ENCODE measurements around the gene JAZF1.
"Not testable (repeated sequence)": the region's sequence is repeated elsewhere in the genome, so short reads cannot be mapped to it uniquely, and the experiment has no call there.

The JAZF1 gene

GRCh38 chr7:27939893-27940292, 240.7 kb downstream of the JAZF1 start:
- no peak for ATAC-seq (ENCODE audit: low read depth)
- H3K9me3 Mint-ChIP-seq: no peaks in the 10 kb centered on the region
- H3K27me3 Mint-ChIP-seq: no peaks in the 10 kb centered on the region
- H3K4me3 Mint-ChIP-seq: no peak overlapping the region
- peaks cover 27% of the 10 kb centered on the region for H3K36me3 Mint-ChIP-seq
- H3K27ac Mint-ChIP-seq: no peak overlapping the region
- no peak for DNase-seq (ENCODE audit: low spot score in 2 of 2)
- peaks cover 5% of the 10 kb centered on the region for H3K4me1 Mint-ChIP-seq

DNA sequence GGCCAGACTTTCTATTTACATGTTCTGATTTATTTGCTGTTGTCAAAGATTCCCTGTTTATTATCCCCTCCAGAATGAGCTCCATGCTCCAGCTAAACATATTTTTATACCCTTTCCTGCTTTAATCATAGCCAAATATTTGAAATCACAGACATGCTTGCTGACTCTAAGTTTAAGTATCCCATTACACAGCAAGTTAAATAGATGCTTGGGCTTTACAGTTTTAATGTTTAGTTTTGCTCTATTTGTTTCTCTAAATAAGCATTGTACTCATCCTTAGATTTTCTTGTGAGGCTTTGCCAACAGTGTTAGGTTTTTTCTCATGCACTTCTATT, 243.9 kb downstream of the JAZF1 start:
- ATAC-seq (ENCODE audit: low read depth): no peak
- DNase-seq (ENCODE audit: low spot score in 2 of 2): no peak
- no peak overlapping the region for H3K4me3 Mint-ChIP-seq
- no peaks in the 10 kb centered on the region for H3K9me3 Mint-ChIP-seq
- no peaks in the 10 kb centered on the region for H3K27me3 Mint-ChIP-seq
- peaks cover 19% of the 10 kb centered on the region for H3K36me3 Mint-ChIP-seq
- H3K4me1 Mint-ChIP-seq: peaks cover 8% of the 10 kb centered on the region
- H3K27ac Mint-ChIP-seq: peak overlapping the region; percentile 35

- no peak for ATAC-seq (ENCODE audit: low read depth)
These were observed 244.4 kb downstream of the JAZF1 start for GRCh38 chr7:27936047-27936767.

GRCh38 chr7:27933671-27934565, 246.7 kb downstream of the JAZF1 start:
- H3K36me3 Mint-ChIP-seq: peaks cover 5% of the 10 kb centered on the region
- no peaks in the 10 kb centered on the region for H3K27me3 Mint-ChIP-seq
- DNase-seq (ENCODE audit: low spot score in 2 of 2): no peak
- no peak overlapping the region for H3K4me3 Mint-ChIP-seq
- no peak overlapping the region for H3K27ac Mint-ChIP-seq
- H3K9me3 Mint-ChIP-seq: no peaks in the 10 kb centered on the region
- peaks cover 3% of the 10 kb centered on the region for H3K4me1 Mint-ChIP-seq
- no peak for ATAC-seq (ENCODE audit: low read depth)

More at GRCh38 chr7:27936047-27936767, 244.4 kb downstream of the JAZF1 start:
- Mint-ChIP-seq H3K4me3 (no peak overlapping the region), H3K27ac (no peak overlapping the region), H3K27me3 (no peaks in the 10 kb centered on the region), H3K4me1 (peaks cover 6% of the 10 kb centered on the region), H3K36me3 (peaks cover 15% of the 10 kb centered on the region), H3K9me3 (no peaks in the 10 kb centered on the region)
- DNase-seq (ENCODE audit: low spot score in 2 of 2): no peak

DNA sequence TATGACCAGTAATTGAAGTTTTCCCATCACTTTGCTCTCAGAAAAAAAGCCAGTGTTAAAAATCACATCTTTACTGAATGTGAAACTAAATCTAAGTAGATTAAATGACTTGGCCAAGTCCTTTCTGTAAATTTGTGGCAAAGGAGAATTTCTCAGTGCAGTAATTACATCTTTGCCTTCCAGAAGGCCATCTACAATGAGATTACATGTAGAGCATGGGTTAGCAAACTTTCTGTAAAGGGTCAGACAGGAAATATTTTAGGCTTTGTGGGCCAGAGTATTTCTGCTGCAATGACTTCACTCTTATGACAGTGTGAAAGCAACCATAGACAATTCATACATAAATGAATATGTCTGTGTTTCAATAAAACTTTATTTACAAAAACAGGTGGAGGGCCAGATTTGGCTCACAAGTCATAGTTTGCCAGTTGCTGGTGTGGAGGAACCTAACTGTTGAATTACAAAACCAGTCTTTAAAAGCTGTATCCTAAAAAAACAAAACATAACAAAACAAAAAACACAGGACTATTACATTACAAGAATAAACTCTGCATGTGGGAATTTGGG, 249.6 kb downstream of the JAZF1 start:
- DNase-seq (ENCODE audit: low spot score in 2 of 2): no peak
- Mint-ChIP-seq H3K27ac (no peak overlapping the region), H3K27me3 (no peaks in the 10 kb centered on the region), H3K36me3 (peaks cover 5% of the 10 kb centered on the region), H3K9me3 (no peaks in the 10 kb centered on the region), H3K4me1 (peaks cover 8% of the 10 kb centered on the region), H3K4me3 (no peak overlapping the region)
- ATAC-seq (ENCODE audit: low read depth): no peak

GRCh38 chr7:27929127-27929526, 251.5 kb downstream of the JAZF1 start:
- H3K27ac Mint-ChIP-seq: no peak overlapping the region
- ATAC-seq (ENCODE audit: low read depth) (no peak), DNase-seq (ENCODE audit: low spot score in 2 of 2) (no peak)
- peaks cover 17% of the 10 kb centered on the region for H3K4me1 Mint-ChIP-seq
- no peaks in the 10 kb centered on the region for H3K27me3 Mint-ChIP-seq
- H3K36me3 Mint-ChIP-seq: peaks cover 7% of the 10 kb centered on the region
- H3K4me3 Mint-ChIP-seq: no peak overlapping the region
- H3K9me3 Mint-ChIP-seq: no peaks in the 10 kb centered on the region

GRCh38 chr7:27928001-27928400, 252.6 kb downstream of the JAZF1 start:
- Mint-ChIP-seq H3K27ac (no peak overlapping the region), H3K4me1 (peaks cover 24% of the 10 kb centered on the region), H3K4me3 (no peak overlapping the region), H3K27me3 (no peaks in the 10 kb centered on the region), H3K9me3 (no peaks in the 10 kb centered on the region), H3K36me3 (peaks cover 7% of the 10 kb centered on the region)
- ATAC-seq (ENCODE audit: low read depth): no peak
- DNase-seq (ENCODE audit: low spot score in 2 of 2): no peak

DNA sequence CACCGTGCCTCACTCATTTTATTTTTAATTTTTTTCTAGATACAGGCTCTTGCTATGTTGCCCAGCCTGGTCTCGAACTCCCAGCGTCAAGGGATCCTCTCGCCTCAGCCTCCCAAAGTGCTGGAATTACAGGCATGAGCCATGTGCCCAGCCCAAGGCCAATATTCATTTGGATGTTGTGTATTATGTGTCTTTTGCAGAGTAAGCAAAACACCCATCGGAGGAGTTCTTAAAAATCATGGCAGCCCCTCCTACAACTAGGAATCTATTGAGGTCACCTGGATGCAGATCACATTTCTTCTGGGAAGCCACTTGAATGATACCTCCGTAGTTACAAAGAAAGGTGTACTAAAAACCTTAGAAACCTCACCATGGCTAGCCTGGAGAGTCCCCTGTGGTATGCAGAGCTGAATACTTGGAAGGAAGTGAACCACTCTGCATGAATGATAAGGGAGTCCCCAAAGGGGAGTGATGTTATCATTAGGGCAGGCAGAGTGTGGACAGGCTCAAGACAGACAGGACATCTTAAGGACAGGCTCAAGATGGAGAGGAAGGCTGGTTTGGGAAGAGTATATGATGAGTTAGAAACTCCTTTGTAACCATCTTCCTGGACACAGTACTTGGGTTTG, 254.9 kb downstream of the JAZF1 start:
- peaks cover 29% of the 10 kb centered on the region for H3K4me1 Mint-ChIP-seq
- H3K36me3 Mint-ChIP-seq: peaks cover 2% of the 10 kb centered on the region
- peak overlapping the region; percentile 4 for H3K27ac Mint-ChIP-seq
- ATAC-seq (ENCODE audit: low read depth) (peak; percentile 64), DNase-seq (ENCODE audit: low spot score in 2 of 2) (no peak)
- no peaks in the 10 kb centered on the region for H3K27me3 Mint-ChIP-seq
- no peak overlapping the region for H3K4me3 Mint-ChIP-seq
- no peaks in the 10 kb centered on the region for H3K9me3 Mint-ChIP-seq

DNA sequence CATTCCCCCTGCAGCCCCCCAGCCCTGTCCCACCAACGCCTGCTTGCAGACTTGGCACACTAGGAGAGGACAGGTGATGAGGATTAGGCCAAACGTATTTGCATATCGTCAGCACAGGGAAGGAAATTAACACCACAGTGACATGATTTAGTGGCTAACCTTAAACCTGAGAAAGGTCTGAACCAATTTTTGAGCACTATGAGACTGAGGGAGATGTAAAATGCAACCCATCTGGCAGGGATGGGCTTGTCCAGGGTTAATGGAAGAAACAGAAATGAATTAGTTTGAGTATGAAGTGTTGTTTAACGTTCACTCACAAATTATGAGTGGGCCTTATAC, 257.0 kb downstream of the JAZF1 start:
- peak overlapping the region; percentile 4 for H3K27ac Mint-ChIP-seq
- H3K4me3 Mint-ChIP-seq: peak overlapping the region; percentile 48
- H3K36me3 Mint-ChIP-seq: peaks cover 2% of the 10 kb centered on the region
- H3K4me1 Mint-ChIP-seq: peaks cover 30% of the 10 kb centered on the region
- H3K27me3 Mint-ChIP-seq: no peaks in the 10 kb centered on the region
- ATAC-seq (ENCODE audit: low read depth) (peak; percentile 38), DNase-seq (ENCODE audit: low spot score in 2 of 2) (no peak)
- no peaks in the 10 kb centered on the region for H3K9me3 Mint-ChIP-seq

DNA sequence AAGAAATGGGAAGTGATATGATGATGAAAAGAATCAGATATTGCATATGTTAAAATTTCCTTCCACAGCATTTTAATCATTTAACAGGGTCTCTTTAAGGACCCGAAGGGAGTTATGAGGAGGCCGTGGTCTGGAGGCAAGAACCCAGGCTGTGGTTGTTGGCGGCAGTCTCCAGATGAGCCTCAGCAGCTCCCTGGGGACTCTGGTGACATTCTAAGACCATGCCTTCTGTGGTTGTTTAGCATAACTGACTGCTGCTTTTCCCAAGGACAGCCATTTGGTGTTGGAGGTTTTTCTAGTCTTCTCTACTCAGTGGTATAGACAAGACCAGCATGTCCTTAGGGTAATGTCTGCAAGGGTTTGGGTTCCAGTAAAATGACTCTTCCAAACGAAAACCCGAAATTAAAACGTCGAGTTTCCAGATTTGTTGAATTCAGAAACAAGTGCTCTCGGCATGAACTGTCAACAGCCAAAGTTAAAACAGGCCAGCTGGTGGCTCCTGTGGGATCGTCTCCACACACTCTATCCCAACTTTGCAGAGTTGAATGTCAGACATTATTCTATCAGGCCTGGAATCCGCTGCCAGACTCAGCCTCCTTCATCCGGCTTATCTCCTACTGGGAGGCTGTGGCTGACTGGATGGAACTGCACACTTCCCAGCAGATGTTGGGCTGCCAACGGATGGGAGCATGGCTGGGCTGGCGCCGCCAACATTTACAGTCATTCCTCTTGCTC, 257.5 kb downstream of the JAZF1 start:
- peak overlapping the region; percentile 48 for H3K4me3 Mint-ChIP-seq
- H3K4me1 Mint-ChIP-seq: peaks cover 36% of the 10 kb centered on the region
- no peaks in the 10 kb centered on the region for H3K27me3 Mint-ChIP-seq
- peak overlapping the region; percentile 4 for H3K27ac Mint-ChIP-seq
- H3K36me3 Mint-ChIP-seq: peaks cover 2% of the 10 kb centered on the region
- DNase-seq (ENCODE audit: low spot score in 2 of 2): no peak
- H3K9me3 Mint-ChIP-seq: no peaks in the 10 kb centered on the region
- ATAC-seq (ENCODE audit: low read depth): peak; percentile 64

GRCh38 chr7:27922389-27922788, 258.2 kb downstream of the JAZF1 start:
- H3K27me3 Mint-ChIP-seq; DNase-seq (ENCODE audit: low spot score in 2 of 2); H3K4me3 Mint-ChIP-seq; ATAC-seq (ENCODE audit: low read depth); H3K9me3 Mint-ChIP-seq; H3K27ac Mint-ChIP-seq; H3K36me3 Mint-ChIP-seq: not testable (repeated sequence)
- peaks cover 40% of the 10 kb centered on the region for H3K4me1 Mint-ChIP-seq

- ATAC-seq (ENCODE audit: low read depth) (peak; percentile 49), DNase-seq (ENCODE audit: low spot score in 2 of 2) (peak in 1 of 2 donors; percentile 41)
- H3K9me3 Mint-ChIP-seq: no peaks in the 10 kb centered on the region
- H3K4me3 Mint-ChIP-seq: no peak overlapping the region
- H3K27me3 Mint-ChIP-seq: no peaks in the 10 kb centered on the region
- peaks cover 36% of the 10 kb centered on the region for H3K4me1 Mint-ChIP-seq
- H3K36me3 Mint-ChIP-seq: peaks cover 12% of the 10 kb centered on the region
- no peak overlapping the region for H3K27ac Mint-ChIP-seq
These were observed 259.3 kb downstream of the JAZF1 start for GRCh38 chr7:27921081-27921836.

Data from memory B cell (primary cell).